ENCODE measurements around the gene SVEP1. TPM values are rescaled to one million over a fixed set of nuclear protein-coding genes. Genes with fewer than 3 reads are reported as not detected.
A peak's percentile ranks its signal among the peaks of the same experiment; 100 is the strongest.

SVEP1 gene
- total RNA-seq, 4 donors from 2014 or later, result 0.99 to 31.7 (median 7.9) TPM

DNA sequence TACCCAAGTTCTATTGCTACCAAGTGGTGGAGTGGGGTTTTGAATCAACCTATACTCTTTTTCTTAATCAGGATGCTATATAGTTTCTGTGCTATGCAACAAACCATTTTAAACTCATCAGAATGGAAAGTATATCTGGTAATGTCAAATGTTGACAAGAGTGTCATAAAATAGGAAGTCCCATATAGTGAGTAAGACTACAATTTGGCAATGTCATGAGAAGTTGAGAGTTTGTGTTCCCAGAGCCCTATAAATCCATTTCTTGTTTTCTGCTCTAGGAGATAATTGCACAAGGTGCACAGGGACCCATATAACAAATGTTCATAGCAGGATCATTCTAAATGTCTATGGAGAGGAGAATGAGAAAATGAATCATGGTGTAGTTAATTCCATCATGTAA, 132.1 kb downstream of the SVEP1 start:
- H3K4me3 ChIP-seq, result no peak overlapping the region
- no peak for TF ChIP-seq POLR2A (IDR thresholded peaks at IDR 0.05)
- TF ChIP-seq CTCF (IDR thresholded peaks at IDR 0.05), result no peak
- H3K9me3 ChIP-seq, result peaks cover 0 to 7% (median 0%) of the 10 kb centered on the region in 3 donors
- H3K4me1 ChIP-seq, result no peaks in the 10 kb centered on the region
- no peak for DNase-seq
- H3K27ac ChIP-seq, result no peak overlapping the region
- H3K36me3 ChIP-seq, result peaks cover 0 to 8% (median 0%) of the 10 kb centered on the region in 3 donors
- H3K27me3 ChIP-seq, result no peaks in the 10 kb centered on the region
- intact Hi-C loops (cut with DNase I), result no loop called here

DNA sequence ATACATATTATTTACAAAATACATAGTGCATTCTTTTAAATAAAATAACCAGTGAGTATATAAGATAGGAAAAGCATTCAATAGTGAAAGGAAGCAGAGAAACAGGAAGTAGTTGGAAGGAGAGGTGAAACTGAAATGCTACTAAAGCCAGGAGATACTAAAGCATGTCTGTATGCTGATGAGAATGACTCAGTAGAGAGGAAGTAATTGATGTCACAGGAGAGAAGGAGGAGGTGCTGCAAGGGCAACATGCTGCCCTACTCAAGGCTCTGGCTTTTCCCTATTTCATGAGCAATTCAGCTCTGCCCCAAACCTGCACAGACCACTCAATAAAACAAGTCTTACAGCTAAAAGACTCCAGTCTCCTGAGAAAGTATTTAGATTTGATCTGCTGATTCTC, 133.4 kb downstream of the SVEP1 start:
- intact Hi-C loops (cut with DNase I), result no loop called here
- DNase-seq, result no peak
- peaks cover 0 to 8% (median 0%) of the 10 kb centered on the region in 3 donors for H3K36me3 ChIP-seq
- peaks cover 0 to 7% (median 0%) of the 10 kb centered on the region in 3 donors for H3K9me3 ChIP-seq
- no peaks in the 10 kb centered on the region for H3K27me3 ChIP-seq
- H3K4me1 ChIP-seq, result no peaks in the 10 kb centered on the region
- no peak for TF ChIP-seq CTCF (IDR thresholded peaks at IDR 0.05)
- no peak for TF ChIP-seq POLR2A (IDR thresholded peaks at IDR 0.05)
- H3K27ac ChIP-seq, result no peak overlapping the region
- H3K4me3 ChIP-seq, result no peak overlapping the region

GRCh38 chr9:110444911-110445310, 134.6 kb downstream of the SVEP1 start:
- peaks cover 0 to 10% (median 6%) of the 10 kb centered on the region in 3 donors for H3K4me1 ChIP-seq
- intact Hi-C loops (cut with DNase I), result no loop called here
- WGBS, 2 donors, result 71% methylated on average over 6 of the region's 6 CpGs
- TF ChIP-seq POLR2A (IDR thresholded peaks at IDR 0.05) (no peak), CTCF (IDR thresholded peaks at IDR 0.05) (no peak)
- no peak overlapping the region for H3K27ac ChIP-seq
- H3K27me3 ChIP-seq, result no peaks in the 10 kb centered on the region
- DNase-seq, result no peak
- H3K9me3 ChIP-seq, result peaks cover 0 to 7% (median 0%) of the 10 kb centered on the region in 3 donors
- H3K36me3 ChIP-seq, result peaks cover 0 to 8% (median 0%) of the 10 kb centered on the region in 3 donors
- no peak overlapping the region for H3K4me3 ChIP-seq

GRCh38 chr9:110443866-110444220, 135.7 kb downstream of the SVEP1 start:
- DNase-seq, result no peak
- Histone ChIP-seq H3K4me1 (peaks cover 0 to 11% (median 6%) of the 10 kb centered on the region in 3 donors), H3K27me3 (no peaks in the 10 kb centered on the region), H3K36me3 (peaks cover 0 to 8% (median 0%) of the 10 kb centered on the region in 3 donors), H3K4me3 (no peak overlapping the region), H3K27ac (no peak overlapping the region), H3K9me3 (peaks cover 0 to 7% (median 0%) of the 10 kb centered on the region in 3 donors)
- intact Hi-C loops (cut with DNase I), result no loop called here
- TF ChIP-seq CTCF (IDR thresholded peaks at IDR 0.05) (no peak), POLR2A (IDR thresholded peaks at IDR 0.05) (no peak)

DNA sequence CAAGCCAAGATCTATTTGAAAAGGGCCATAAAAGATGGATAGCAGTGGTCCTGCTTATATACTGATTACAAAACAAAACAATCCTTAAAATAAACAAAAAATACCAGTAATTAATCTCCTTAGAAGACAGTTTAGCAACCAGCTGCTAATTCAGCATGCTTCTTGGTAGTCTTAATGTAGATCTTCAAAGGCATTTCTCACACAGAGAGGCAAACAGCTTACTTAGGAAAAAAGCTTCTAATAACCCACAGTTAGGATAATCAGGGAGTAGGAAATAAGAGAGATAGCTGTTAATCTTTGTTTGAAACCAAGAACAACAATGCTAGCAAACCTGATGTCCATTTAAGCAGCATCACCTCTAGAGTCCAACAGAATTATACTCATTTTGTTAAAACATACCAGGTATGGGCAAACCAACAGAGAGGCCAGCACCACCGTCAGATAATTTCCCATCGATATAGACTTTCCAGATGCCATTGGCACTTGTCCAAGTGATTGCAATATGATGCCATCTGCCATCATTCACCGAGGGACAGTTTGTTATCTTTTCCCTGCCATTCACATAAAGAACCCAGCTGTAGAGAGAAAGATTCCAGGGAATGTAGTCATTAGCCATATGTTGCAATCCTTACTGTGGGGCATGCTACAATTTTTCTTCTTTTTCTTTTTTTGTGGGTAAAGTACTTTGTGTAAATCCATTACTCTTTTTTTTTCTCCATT, 136.2 kb downstream of the SVEP1 start:
- Histone ChIP-seq H3K4me1 (peaks cover 0 to 11% (median 6%) of the 10 kb centered on the region in 3 donors), H3K36me3 (peaks cover 0 to 8% (median 0%) of the 10 kb centered on the region in 3 donors), H3K9me3 (peaks cover 0 to 7% (median 0%) of the 10 kb centered on the region in 3 donors), H3K4me3 (no peak overlapping the region), H3K27me3 (no peaks in the 10 kb centered on the region), H3K27ac (peak overlapping the region in 1 of 4 donors; percentile 40)
- intact Hi-C loops (cut with DNase I), result no loop called here
- TF ChIP-seq CTCF (IDR thresholded peaks at IDR 0.05), result no peak
- no peak for TF ChIP-seq POLR2A (IDR thresholded peaks at IDR 0.05)
- no peak for DNase-seq
- 39 to 58% methylated on average over 3 of the region's 3 CpGs for WGBS, 2 donors
